ENCODE measurements around the gene AP4M1.

AP4M1 gene

GRCh38 chr7:100101016-100101862 lies at the start of gene AP4M1, which contains the start of gene MCM7:
AP4M1 (plus strand) TSS chr7:100101643; CDS start chr7:100101715, 72 bp downstream.
MCM7 (minus strand) TSS chr7:100101397; CDS start chr7:100101294, 103 bp downstream.
- peak; percentile 99 for DNase-seq (ENCODE audit: low spot score)

GRCh38 chr7:100053215-100053614 lies 48.2 kb upstream of the AP4M1 start:
- DNase-seq (ENCODE audit: low spot score) = peak; percentile 75

GRCh38 chr7:100057006-100057405 lies 44.4 kb upstream of the AP4M1 start:
- DNase-seq (ENCODE audit: low spot score) = no peak

DNA sequence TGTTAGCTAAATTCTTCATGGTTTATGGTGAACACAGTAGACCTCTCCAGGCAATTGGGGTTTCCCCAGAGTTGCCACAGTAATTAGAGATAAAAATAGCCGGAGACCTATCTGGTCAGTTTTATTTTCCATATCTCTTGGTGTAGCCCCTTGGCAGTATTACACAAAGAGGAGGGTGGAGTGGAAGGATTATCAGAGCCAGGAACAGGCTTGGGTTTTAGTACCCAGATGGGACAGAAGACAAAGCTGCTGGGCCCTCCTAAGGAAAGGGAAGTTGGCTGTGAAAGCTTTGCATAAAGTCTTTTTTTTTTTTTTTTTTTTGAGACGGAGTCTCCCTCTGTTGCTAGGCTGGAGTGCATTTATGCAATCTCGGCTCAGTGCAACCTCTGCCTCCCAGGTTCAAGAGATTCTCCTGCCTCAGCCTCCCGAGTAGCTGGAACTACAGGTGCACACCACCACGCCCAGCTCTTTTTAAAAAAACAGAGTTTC lies 42.1 kb upstream of the AP4M1 start:
- no peak for DNase-seq (ENCODE audit: low spot score)

DNA sequence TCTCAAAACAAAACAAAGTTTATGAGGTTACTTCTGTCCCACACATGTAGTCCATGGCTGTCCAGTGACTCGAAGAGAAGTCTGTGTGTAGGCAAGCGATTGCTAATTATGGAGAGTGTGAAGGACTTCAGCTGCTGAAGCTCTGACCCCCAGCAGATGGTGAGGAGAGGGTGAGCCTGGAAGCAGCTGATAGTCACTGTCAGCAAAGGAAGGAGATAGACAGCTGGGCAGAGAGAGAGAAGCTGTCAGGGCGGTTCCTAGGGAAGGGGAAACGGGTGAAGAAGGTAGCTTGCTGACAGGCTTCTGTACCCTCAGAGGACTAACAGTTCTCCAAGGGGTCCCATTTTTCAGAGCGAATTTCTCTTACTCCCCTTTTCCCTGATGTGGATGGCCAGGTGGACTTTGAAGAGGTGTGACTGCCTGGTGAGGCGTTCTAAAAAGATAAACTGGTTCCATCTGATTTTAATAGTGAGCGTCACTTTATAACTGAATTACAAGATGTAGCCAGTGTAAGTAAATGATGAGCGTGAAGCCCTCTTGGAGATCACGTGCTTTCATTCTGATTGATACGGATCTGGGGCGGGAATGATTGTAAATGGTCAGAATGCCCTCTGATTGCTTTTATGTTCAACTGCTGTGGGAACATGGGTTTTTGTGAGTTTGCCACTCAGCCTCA lies 39.8 kb upstream of the AP4M1 start:
- no peak for DNase-seq (ENCODE audit: low spot score)

DNA sequence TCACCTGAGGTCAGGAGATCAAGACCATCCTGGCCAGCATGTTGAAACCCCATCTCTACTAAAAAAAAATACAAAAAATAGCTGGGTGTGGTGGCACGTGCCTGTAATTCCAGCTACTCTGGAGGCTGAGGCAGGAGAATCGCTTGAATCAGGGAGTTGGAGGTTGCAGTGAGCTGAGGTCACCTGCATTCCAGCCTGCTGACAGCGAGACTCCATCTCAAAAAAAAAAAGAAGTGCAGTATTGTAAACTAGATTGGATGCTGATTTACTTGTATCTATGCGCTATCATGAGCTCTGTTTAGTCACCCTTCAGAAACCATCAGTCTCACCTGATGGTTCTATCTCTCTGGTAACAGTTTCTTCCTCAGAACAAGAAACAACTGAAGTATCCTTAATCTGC lies 38.1 kb upstream of the AP4M1 start:
- no peak for DNase-seq (ENCODE audit: low spot score)

DNA sequence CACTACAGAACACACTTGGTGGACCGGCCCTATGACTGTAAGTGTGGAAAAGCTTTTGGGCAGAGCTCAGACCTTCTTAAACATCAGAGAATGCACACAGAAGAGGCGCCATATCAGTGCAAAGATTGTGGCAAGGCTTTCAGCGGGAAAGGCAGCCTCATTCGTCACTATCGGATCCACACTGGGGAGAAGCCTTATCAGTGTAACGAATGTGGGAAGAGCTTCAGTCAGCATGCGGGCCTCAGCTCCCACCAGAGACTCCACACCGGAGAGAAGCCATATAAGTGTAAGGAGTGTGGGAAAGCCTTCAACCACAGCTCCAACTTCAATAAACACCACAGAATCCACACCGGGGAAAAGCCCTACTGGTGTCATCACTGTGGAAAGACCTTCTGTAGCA lies 37.3 kb upstream of the AP4M1 start:
- no peak for DNase-seq (ENCODE audit: low spot score)

DNA sequence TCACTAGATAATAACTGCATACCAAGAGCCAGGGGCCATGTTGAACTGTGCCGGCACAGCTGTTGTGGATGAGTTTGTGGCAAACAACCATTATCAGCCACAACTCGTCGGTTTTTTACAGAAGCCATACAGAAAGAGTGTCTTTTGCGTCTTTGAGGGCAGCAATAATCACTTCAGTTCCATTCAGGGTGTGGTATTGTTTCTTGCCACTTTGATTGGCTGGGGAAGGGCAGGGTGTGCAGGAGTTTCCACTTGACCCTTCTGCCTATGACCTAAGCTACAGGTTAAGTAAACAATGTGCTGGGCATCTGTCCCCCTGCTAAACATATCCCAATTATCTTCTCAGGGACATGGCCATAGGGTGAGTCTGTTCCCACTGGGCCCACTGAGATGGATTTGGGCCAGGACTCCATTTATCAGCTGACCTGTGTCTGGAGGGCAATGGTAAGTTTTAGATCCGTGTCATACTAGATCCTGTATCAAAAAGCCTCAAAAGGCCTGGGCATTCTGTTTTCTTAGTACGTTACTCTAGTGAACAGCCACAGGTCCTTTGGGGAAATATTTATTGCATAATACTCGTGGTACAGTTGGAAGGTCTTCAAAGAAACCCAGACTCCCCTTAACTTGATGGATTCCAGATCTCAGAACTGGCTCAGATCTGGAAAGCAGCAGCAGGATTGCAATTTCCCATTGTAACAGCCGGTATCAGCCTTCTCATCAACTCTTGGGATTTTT lies 35.8 kb upstream of the AP4M1 start:
- DNase-seq (ENCODE audit: low spot score) = peak; percentile 58

- DNase-seq (ENCODE audit: low spot score) = no peak
These were observed 34.5 kb upstream of the AP4M1 start for GRCh38 chr7:100066953-100067352.

DNA sequence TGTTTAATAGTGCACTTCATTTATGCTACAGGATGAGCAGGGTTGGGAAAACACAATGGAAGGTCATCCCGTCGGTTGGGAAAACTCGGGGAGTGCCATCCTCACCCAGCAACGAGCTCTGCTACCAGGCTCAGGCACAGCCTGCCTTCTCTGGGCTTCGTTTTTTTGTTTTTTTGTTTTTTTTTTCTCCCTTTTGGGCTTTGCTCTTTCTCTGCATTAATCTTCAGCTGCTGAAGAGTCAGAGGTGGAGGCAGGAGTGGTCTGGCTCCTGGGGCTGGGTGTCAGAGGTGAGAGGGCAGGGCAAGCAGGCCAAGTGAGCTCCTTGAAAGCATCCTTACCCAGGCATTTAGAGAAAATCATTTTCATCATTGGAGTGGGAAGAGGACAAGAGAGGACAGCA lies 31.5 kb upstream of the AP4M1 start:
- DNase-seq (ENCODE audit: low spot score) = no peak

DNA sequence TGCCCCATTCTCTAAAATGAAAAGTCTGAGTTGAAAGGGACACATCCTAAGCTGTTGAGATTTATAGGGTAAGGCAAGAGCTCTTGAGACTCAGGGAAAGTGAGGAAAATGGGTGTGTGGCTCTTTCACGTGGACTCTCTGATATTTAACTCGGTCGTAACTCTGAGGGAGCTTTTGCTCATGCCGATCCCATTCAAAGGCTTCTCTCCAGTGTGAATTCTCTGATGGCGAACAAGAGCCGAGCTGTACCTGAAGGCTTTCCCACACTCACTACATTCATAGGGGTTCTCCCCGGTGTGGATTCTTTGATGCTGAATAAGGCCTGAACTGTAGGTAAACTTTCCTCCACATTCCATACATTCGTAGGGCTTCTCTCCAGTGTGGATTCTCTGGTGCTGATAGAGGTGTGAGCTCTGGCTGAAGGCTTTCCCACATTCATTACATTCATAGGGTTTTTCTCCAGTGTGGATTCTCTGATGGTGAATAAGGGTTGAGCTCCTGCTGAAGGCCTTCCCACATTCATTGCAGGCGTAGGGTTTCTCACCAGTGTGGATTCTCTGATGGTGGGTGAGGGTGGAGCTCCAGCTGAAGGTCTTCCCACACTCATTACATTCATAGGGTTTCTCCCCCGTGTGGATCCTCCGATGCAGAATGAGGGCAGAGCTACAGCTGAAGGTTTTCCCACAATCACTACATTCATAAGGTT lies 30.3 kb upstream of the AP4M1 start:
- no peak for DNase-seq (ENCODE audit: low spot score)

GRCh38 chr7:100072462-100072861 lies 29.0 kb upstream of the AP4M1 start:
- no peak for DNase-seq (ENCODE audit: low spot score)

DNA sequence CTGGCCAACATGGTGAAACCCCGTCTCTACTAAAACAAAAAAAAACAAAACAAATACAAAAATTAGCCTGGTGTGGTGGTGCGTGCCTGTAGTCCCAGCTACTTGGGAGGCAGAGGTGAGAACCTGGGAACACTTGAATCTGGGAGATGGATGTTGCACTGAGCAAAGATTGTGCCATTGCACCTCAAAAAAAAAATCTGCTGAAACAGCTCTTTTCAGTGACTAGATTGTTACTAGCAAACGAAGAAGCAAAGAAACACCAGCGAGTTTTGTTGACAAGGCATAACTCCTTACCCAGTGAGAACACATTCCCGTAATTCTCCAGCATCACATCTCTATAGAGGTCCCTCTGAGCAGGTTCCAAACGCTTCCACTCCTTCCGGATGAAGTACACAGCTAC lies 26.6 kb upstream of the AP4M1 start:
- no peak for DNase-seq (ENCODE audit: low spot score)

DNA sequence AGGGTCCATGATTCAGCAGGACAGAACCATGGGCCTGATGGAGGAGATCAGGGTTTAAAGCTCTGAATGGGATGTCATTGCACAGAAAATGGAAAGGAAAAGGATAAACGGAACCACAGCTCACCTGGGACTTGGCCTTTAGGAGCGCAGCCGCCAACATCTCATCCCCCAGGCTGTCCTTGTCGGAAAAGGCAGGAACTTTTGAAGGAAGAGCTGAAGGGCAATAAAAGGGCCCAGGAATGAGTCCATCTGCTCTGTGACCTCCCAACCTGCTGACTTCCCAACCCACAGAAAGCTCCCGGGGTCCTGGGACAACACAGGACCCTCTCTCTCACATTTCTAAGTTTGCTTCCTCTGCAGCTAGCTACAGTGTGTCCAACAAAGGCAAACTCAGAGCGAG lies 26.0 kb upstream of the AP4M1 start:
- no peak for DNase-seq (ENCODE audit: low spot score)

GRCh38 chr7:100077205-100077604 lies 24.2 kb upstream of the AP4M1 start:
- no peak for DNase-seq (ENCODE audit: low spot score)

DNA sequence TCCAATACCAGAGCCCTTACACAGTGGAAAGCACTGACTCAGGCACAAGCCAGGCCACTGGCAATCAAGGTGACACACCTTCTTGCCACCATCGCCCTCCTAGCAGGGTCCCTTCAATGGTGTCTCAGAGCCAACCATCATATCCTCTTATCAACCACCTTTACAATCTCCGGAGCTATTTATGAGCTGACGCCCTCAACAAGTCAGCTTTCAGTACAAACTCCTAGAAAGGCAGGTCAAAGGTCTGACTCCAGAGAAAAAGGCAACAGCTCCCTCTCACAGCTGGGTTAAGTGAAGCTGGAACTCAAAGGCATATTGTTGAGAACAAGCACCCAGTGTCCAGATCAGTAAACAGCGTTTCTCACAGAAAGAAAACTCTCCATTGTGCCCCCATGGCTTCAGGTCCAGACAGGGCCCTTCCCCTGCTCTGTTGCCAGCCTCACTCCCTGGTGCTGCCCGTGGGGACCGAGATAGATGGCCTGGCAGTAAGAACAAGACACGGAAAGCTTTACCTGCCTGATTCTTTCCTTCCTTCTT lies 22.4 kb upstream of the AP4M1 start:
- DNase-seq (ENCODE audit: low spot score) = no peak

DNA sequence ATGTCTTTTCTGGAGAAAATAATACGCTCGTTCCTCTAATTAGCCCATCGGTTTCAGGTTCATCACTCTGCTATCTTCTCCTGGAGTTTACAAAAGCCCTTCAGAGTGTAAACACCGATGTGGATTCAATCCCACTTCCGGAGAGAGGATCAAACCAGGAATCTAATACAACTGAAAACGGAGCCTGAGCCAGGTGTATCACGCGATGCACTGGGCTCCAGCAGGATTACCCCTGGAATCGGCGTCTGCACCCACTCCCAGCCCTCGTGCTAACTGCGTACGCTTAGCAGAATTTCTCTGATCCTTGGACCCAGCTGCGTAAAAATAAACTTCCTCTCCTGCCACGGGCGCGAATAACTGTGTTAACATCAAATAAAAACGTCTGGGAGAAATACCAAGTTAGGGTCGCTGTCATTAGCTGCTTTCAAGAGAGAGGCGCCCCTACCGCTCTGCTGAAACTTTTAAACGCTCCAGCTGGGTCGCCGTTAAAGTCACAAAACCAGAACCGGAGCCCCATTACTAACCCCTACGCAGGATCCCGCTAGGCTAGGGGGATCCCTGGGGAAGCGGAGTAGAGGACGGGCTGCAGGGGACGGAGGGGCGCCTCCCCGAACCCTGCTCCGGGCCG lies 20.4 kb upstream of the AP4M1 start:
- peak; percentile 18 for DNase-seq (ENCODE audit: low spot score)

- peak; percentile 98 for DNase-seq (ENCODE audit: low spot score)
These were observed 19.8 kb upstream of the AP4M1 start, which contains the start of gene ZNF3 for GRCh38 chr7:100081535-100082102. ZNF3 (minus strand) TSS chr7:100081723; CDS start chr7:100077357, 4,366 bp downstream.

DNA sequence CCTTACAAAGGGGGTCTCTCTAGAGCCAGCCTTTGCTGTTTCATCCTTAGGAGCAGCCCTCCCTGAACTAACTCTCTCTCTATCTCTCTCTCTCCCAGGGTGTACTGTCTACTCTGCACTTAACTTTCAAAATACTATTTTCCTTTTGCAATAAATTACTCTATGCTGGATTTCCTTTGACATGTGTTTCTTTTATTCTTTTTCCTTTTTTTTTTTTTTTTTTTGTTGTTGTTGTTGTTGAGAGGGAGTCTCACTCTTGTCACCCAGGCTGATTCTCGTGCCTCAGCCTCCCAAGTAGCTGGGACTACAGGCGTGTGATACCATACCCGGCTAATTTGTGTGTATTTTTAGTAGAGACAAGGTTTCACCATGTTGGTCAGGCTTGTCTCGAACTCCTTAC lies 18.5 kb upstream of the AP4M1 start:
- DNase-seq (ENCODE audit: low spot score) = no peak

- DNase-seq (ENCODE audit: low spot score) = no peak
These were observed 15.9 kb upstream of the AP4M1 start for GRCh38 chr7:100085515-100085914.

All from GM03348 (cell line).